BLaER1 treated with 17β-estradiol and CSF1 and Interleukin-3, amounts not matched to agents 10 nM and 100 nM (cell line): ENCODE measurements around the gene RPL28.
"Not testable (repeated sequence)": the region's sequence is repeated elsewhere in the genome, so short reads cannot be mapped to it uniquely, and the experiment has no call there.

Experiments
- H3K27ac ChIP-seq, 11 experiments: shearing (Covaris generic); formaldehyde crosslinking; 2 replicates each; pipeline ENCODE4 v1.8.1; 2022
- H3K27me3 ChIP-seq, 11 experiments: shearing (Covaris generic); formaldehyde crosslinking; 2 replicates each; pipeline ENCODE4 v1.8.1; 2022
- H3K36me3 ChIP-seq, 11 experiments: shearing (Covaris generic); formaldehyde crosslinking; 2 replicates each; pipeline ENCODE4 v1.8.1; 2022
- H3K4me1 ChIP-seq, 10 experiments: shearing (Covaris generic); formaldehyde crosslinking; 2 replicates each; pipeline ENCODE4 v1.8.1; 2022
- H3K4me2 ChIP-seq, 11 experiments: shearing (Covaris generic); formaldehyde crosslinking; 2 replicates each; pipeline ENCODE4 v1.8.1; 2022
- H3K4me3 ChIP-seq, 10 experiments: shearing (Covaris generic); formaldehyde crosslinking; 2 replicates each; pipeline ENCODE4 v1.8.1; 2022
- H3K9ac ChIP-seq, 11 experiments: shearing (Covaris generic); formaldehyde crosslinking; 2 replicates each; pipeline ENCODE4 v1.8.1; 2022
- H3K9me3 ChIP-seq, 11 experiments: shearing (Covaris generic); formaldehyde crosslinking; replicated peaks in 1 of 11; 2 replicates each; pipeline ENCODE4 v1.8.1; 2022
- H4K20me1 ChIP-seq, 11 experiments: shearing (Covaris generic); formaldehyde crosslinking; 2 replicates each; pipeline ENCODE4 v1.8.1; 2022
- Cebpa-rat ChIP-seq, 11 experiments: shearing (Covaris generic); IDR thresholded peaks; 2 replicates each; pipeline ENCODE4 v1.8.1; 2022

Gene RPL28

GRCh38 chr19:55442372-55442961 lies 56.7 kb downstream of the RPL28 start:
- no peak overlapping the region for H3K27ac ChIP-seq
- H3K27me3 ChIP-seq = peaks cover 94 to 100% (median 100%) of the 10 kb centered on the region in 11 experiments

GRCh38 chr19:55443045-55443823 lies 57.5 kb downstream of the RPL28 start, which contains the start of gene SHISA7:
Gene SHISA7, minus strand, starts transcription at chr19:55443300. Its CDS starts 437 bp downstream, at chr19:55442863.
- H3K4me2 ChIP-seq = peak within 1 kb of the TSS in 1 of 11 experiments; percentile 80; a peak in 1 of 22 replicates
- H3K4me3 ChIP-seq = no peak within 1 kb of the TSS
- H3K27ac ChIP-seq = no peak within 1 kb of the TSS
- H3K9me3 ChIP-seq = peaks cover 0 to 12% (median 0%) of the 10 kb centered on the region in 11 experiments; a peak in 1 of 22 replicates
- peaks cover 0 to 22% (median 17%) of the 10 kb centered on the region in 10 experiments; a peak in 16 of 20 replicates for H3K4me1 ChIP-seq
- H3K36me3 ChIP-seq = no peaks in the 10 kb centered on the region
- TF ChIP-seq Cebpa-rat (IDR thresholded peaks at IDR 0.05) = no peak
- H3K9ac ChIP-seq = no peak within 1 kb of the TSS
- H3K27me3 ChIP-seq = peaks cover 97 to 100% (median 100%) of the 10 kb centered on the region in 11 experiments
- H4K20me1 ChIP-seq = peaks cover 0 to 45% (median 6%) of the 10 kb centered on the region in 11 experiments; a peak in 11 of 22 replicates

More at GRCh38 chr19:55442372-55442961, 56.7 kb downstream of the RPL28 start:
- Histone ChIP-seq H3K4me3 (no peak overlapping the region), H3K9ac (no peak overlapping the region), H3K9me3 (peaks cover 0 to 12% (median 0%) of the 10 kb centered on the region in 11 experiments; a peak in 1 of 22 replicates), H3K4me2 (no peak overlapping the region), H3K4me1 (peaks cover 0 to 22% (median 17%) of the 10 kb centered on the region in 10 experiments; a peak in 16 of 20 replicates), H3K36me3 (no peaks in the 10 kb centered on the region), H4K20me1 (peaks cover 0 to 40% (median 5%) of the 10 kb centered on the region in 11 experiments; a peak in 11 of 22 replicates)
- TF ChIP-seq Cebpa-rat (IDR thresholded peaks at IDR 0.05) = no peak

GRCh38 chr19:55443824-55444480 lies 58.2 kb downstream of the RPL28 start:
- Histone ChIP-seq H3K9ac (no peak overlapping the region), H3K4me1 (peaks cover 0 to 22% (median 17%) of the 10 kb centered on the region in 10 experiments; a peak in 16 of 20 replicates), H3K27me3 (peaks cover 90 to 99% (median 99%) of the 10 kb centered on the region in 11 experiments), H4K20me1 (peaks cover 0 to 45% (median 6%) of the 10 kb centered on the region in 11 experiments; a peak in 11 of 22 replicates), H3K9me3 (peaks cover 0 to 8% (median 0%) of the 10 kb centered on the region in 11 experiments; a peak in 2 of 22 replicates), H3K36me3 (no peaks in the 10 kb centered on the region), H3K4me3 (no peak overlapping the region), H3K4me2 (no peak overlapping the region), H3K27ac (no peak overlapping the region)
- no peak for TF ChIP-seq Cebpa-rat (IDR thresholded peaks at IDR 0.05)

- peaks cover 90 to 99% (median 99%) of the 10 kb centered on the region in 11 experiments for H3K27me3 ChIP-seq
These were observed 58.9 kb downstream of the RPL28 start for GRCh38 chr19:55444646-55445045.

GRCh38 chr19:55446060-55446459 lies 60.3 kb downstream of the RPL28 start:
- H3K4me2 ChIP-seq = no peak overlapping the region
- peaks cover 0 to 33% (median 5%) of the 10 kb centered on the region in 11 experiments; a peak in 11 of 22 replicates for H4K20me1 ChIP-seq
- H3K4me3 ChIP-seq = no peak overlapping the region
- peaks cover 0 to 10% (median 10%) of the 10 kb centered on the region in 10 experiments; a peak in 16 of 20 replicates for H3K4me1 ChIP-seq
- peaks cover 88 to 99% (median 98%) of the 10 kb centered on the region in 11 experiments for H3K27me3 ChIP-seq
- no peak overlapping the region for H3K9ac ChIP-seq
- no peaks in the 10 kb centered on the region; a peak in 1 of 22 replicates for H3K9me3 ChIP-seq
- no peaks in the 10 kb centered on the region for H3K36me3 ChIP-seq
- H3K27ac ChIP-seq = no peak overlapping the region
- TF ChIP-seq Cebpa-rat (IDR thresholded peaks at IDR 0.05) = no peak

More at GRCh38 chr19:55444646-55445045, 58.9 kb downstream of the RPL28 start:
- peaks cover 0 to 22% (median 17%) of the 10 kb centered on the region in 10 experiments; a peak in 16 of 20 replicates for H3K4me1 ChIP-seq
- H3K4me3 ChIP-seq = no peak overlapping the region
- no peak overlapping the region for H3K9ac ChIP-seq
- no peak overlapping the region for H3K4me2 ChIP-seq
- no peaks in the 10 kb centered on the region for H3K36me3 ChIP-seq
- H3K27ac ChIP-seq = no peak overlapping the region
- TF ChIP-seq Cebpa-rat (IDR thresholded peaks at IDR 0.05) = no peak
- peaks cover 0 to 6% (median 0%) of the 10 kb centered on the region in 11 experiments; a peak in 1 of 22 replicates for H3K9me3 ChIP-seq
- peaks cover 0 to 39% (median 5%) of the 10 kb centered on the region in 11 experiments; a peak in 12 of 22 replicates for H4K20me1 ChIP-seq

- H3K27me3 ChIP-seq = peaks cover 88 to 99% (median 98%) of the 10 kb centered on the region in 11 experiments
- peaks cover 7 to 17% (median 12%) of the 10 kb centered on the region in 10 experiments; a peak in 19 of 20 replicates for H3K4me1 ChIP-seq
- peaks cover 0 to 34% (median 12%) of the 10 kb centered on the region in 11 experiments; a peak in 19 of 22 replicates for H4K20me1 ChIP-seq
- no peak overlapping the region for H3K27ac ChIP-seq
- no peak for TF ChIP-seq Cebpa-rat (IDR thresholded peaks at IDR 0.05)
- no peak overlapping the region for H3K4me3 ChIP-seq
- H3K9ac ChIP-seq = no peak overlapping the region
- H3K9me3 ChIP-seq = peaks cover 0 to under 1% (median 0%) of the 10 kb centered on the region in 11 experiments; a peak in 2 of 22 replicates
- no peaks in the 10 kb centered on the region for H3K36me3 ChIP-seq
- H3K4me2 ChIP-seq = no peak overlapping the region
These were observed 61.9 kb downstream of the RPL28 start for GRCh38 chr19:55447421-55448174.

GRCh38 chr19:55448175-55448490 lies 62.4 kb downstream of the RPL28 start:
- Histone ChIP-seq H4K20me1 (peaks cover 0 to 37% (median 14%) of the 10 kb centered on the region in 11 experiments; a peak in 19 of 22 replicates), H3K4me1 (peaks cover 8 to 19% (median 13%) of the 10 kb centered on the region in 10 experiments; a peak in 19 of 20 replicates), H3K27me3 (peaks cover 88 to 99% (median 98%) of the 10 kb centered on the region in 11 experiments)
- H3K4me2 ChIP-seq, H3K27ac ChIP-seq, H3K9me3 ChIP-seq, H3K4me3 ChIP-seq, H3K9ac ChIP-seq, H3K36me3 ChIP-seq: not testable (repeated sequence)

GRCh38 chr19:55449469-55449868 lies 63.7 kb downstream of the RPL28 start:
- Histone ChIP-seq H3K9ac (no peak overlapping the region), H3K36me3 (peaks cover 5 to 11% (median 9%) of the 10 kb centered on the region in 11 experiments; a peak in 15 of 22 replicates), H3K4me1 (peaks cover 8 to 19% (median 13%) of the 10 kb centered on the region in 10 experiments; a peak in 19 of 20 replicates), H4K20me1 (peaks cover 0 to 49% (median 27%) of the 10 kb centered on the region in 11 experiments; a peak in 20 of 22 replicates), H3K9me3 (peaks cover 0 to 9% (median 0%) of the 10 kb centered on the region in 11 experiments; a peak in 6 of 22 replicates), H3K4me3 (no peak overlapping the region), H3K27me3 (peaks cover 76 to 99% (median 92%) of the 10 kb centered on the region in 11 experiments), H3K4me2 (no peak overlapping the region), H3K27ac (no peak overlapping the region)
- TF ChIP-seq Cebpa-rat (IDR thresholded peaks at IDR 0.05) = no peak
